H1 (cell line): ENCODE results near the gene DIAPH2. TPM values are rescaled to one million over a fixed set of nuclear protein-coding genes. Genes with fewer than 3 reads are reported as not detected.

Experiments
- CTCF ChIA-PET: fragments of 300-600 bp; sonication (Branson Sonifier 250); formaldehyde crosslinking; loops from one replicate; lab custom pipeline; 2021; ENCODE audit not compliant: partially characterized antibody; lab: Charles Lee
- POLR2A ChIA-PET: fragments of 300-600 bp; sonication (Branson Sonifier 250); formaldehyde crosslinking; loops from one replicate; lab custom pipeline; 2021; ENCODE audit warnings: inconsistent platforms; ENCODE audit not compliant: partially characterized antibody; lab: Charles Lee
- DNase-seq, 2 experiments: peaks; one replicate each; pipeline versions ENCODE4 v3.0.0 to v3.0.0-alpha.2; 2010 to 2022; ENCODE audit warnings: low spot score in 2 of 2, low read depth in 1 of 2, mixed read lengths in 1 of 2
- FAIRE-seq: peaks from 2 replicates; lab custom pipeline; 2011; peaks lifted over from hg19 to GRCh38; lab: Jason Lieb, UNC
- H2AFZ ChIP-seq: 2 replicates; pipeline ENCODE4 v1.8.1; 2012; ENCODE audit warnings: low read length, inconsistent platforms
- H2AK5ac ChIP-seq: 2 replicates; pipeline ENCODE4 v1.6.1; 2013; ENCODE audit warnings: low read depth, low read length
- H2BK120ac ChIP-seq: replicated peaks from 2 replicates; pipeline ENCODE3; 2013; ENCODE audit warnings: low read depth, low read length, inconsistent platforms
- H2BK12ac ChIP-seq: 2 replicates; pipeline ENCODE4 v1.6.1; 2013; ENCODE audit warnings: low read depth, low read length
- H2BK15ac ChIP-seq: 2 replicates; pipeline ENCODE4 v1.6.1; 2013; ENCODE audit warnings: low read length
- H2BK20ac ChIP-seq: 2 replicates; pipeline ENCODE4 v1.6.1; 2013; ENCODE audit warnings: low read length
- H2BK5ac ChIP-seq: 2 replicates; pipeline ENCODE4 v1.6.1; 2013; ENCODE audit warnings: low read depth, low read length
- H3K14ac ChIP-seq: 2 replicates; pipeline ENCODE4 v1.6.1; 2013; ENCODE audit warnings: inconsistent platforms; ENCODE audit not compliant: insufficient read length
- H3K18ac ChIP-seq: 2 replicates; pipeline ENCODE4 v1.6.1; 2013; ENCODE audit warnings: low read length; ENCODE audit errors: extremely low read depth
- H3K23ac ChIP-seq: 2 replicates; pipeline ENCODE4 v1.6.1; 2013; ENCODE audit warnings: inconsistent platforms; ENCODE audit not compliant: insufficient read length
- H3K23me2 ChIP-seq: 2 replicates; pipeline ENCODE4 v1.6.1; 2013; ENCODE audit warnings: low read depth, low read length
- H3K27ac ChIP-seq: 2 replicates; pipeline ENCODE4 v1.6.1; 2011; ENCODE audit warnings: low read depth, low read length, inconsistent platforms
- H3K27me3 ChIP-seq, 4 experiments: replicated peaks in 1 of 4; 1 replicate in 1 of 4; 2 replicates in 3 of 4; pipeline versions ENCODE4 v1.6.1 to v1.8.1; 2011 to 2013; ENCODE audit warnings: low read length in 3 of 4, mild to moderate bottlenecking in 3 of 4, inconsistent platforms in 2 of 4, mixed read lengths in 2 of 4, moderate library complexity in 1 of 4; ENCODE audit not compliant: control insufficient read depth in 3 of 4, insufficient read depth in 3 of 4; ENCODE audit errors: extremely low read depth in 1 of 4
- H3K36me3 ChIP-seq, 4 experiments: 2 replicates each; pipeline versions ENCODE4 v1.6.1 to v1.8.1; 2011 to 2013; ENCODE audit warnings: mild to moderate bottlenecking in 4 of 4, low read length in 3 of 4, moderate library complexity in 2 of 4, control low read depth in 1 of 4, inconsistent platforms in 1 of 4; ENCODE audit not compliant: insufficient read depth in 4 of 4, control insufficient read depth in 2 of 4
- H3K4ac ChIP-seq: replicated peaks from 2 replicates; pipeline ENCODE3; 2013; ENCODE audit warnings: low read length, low read depth, mixed read lengths, inconsistent platforms; ENCODE audit not compliant: insufficient read length
- H3K4me1 ChIP-seq, 4 experiments: replicated peaks in 1 of 4; 1 replicate in 1 of 4; 2 replicates in 3 of 4; pipeline versions ENCODE4 v1.6.1 to v1.8.1; 2011 to 2013; ENCODE audit warnings: low read length in 3 of 4, inconsistent platforms in 2 of 4, mixed read lengths in 1 of 4; ENCODE audit not compliant: insufficient read depth in 4 of 4, control insufficient read depth in 3 of 4
- H3K4me2 ChIP-seq, 2 experiments: 2 replicates each; pipeline versions ENCODE4 v1.6.1 to v1.8.1; 2011 to 2013; ENCODE audit warnings: low read depth in 2 of 2, low read length in 2 of 2, control low read depth in 1 of 2, inconsistent platforms in 1 of 2, mild to moderate bottlenecking in 1 of 2; ENCODE audit not compliant: insufficient read depth in 1 of 2
- H3K4me3 ChIP-seq, 4 experiments: fragments of 200-600, 300-600 bp in 1 of 4; sonication (generic), shearing (Covaris generic), sonication (Bioruptor Twin) in 1 of 4; 2 replicates each; pipeline versions ENCODE4 v1.5.1 to v1.8.1; 2011 to 2016; ENCODE audit warnings: low read length in 4 of 4, low read depth in 3 of 4, control low read depth in 2 of 4, inconsistent platforms in 2 of 4, mild to moderate bottlenecking in 2 of 4, mixed read lengths in 1 of 4, moderate library complexity in 1 of 4; ENCODE audit not compliant: insufficient read depth in 2 of 4; ENCODE audit errors: extremely low read depth in 1 of 4
- H3K56ac ChIP-seq: replicated peaks from 2 replicates; pipeline ENCODE3; 2013; ENCODE audit warnings: low read depth, mild to moderate bottlenecking, mixed read lengths, low read length, inconsistent platforms; ENCODE audit not compliant: insufficient read length
- H3K79me1 ChIP-seq: 2 replicates; pipeline ENCODE4 v1.6.1; 2013; ENCODE audit warnings: low read depth, low read length, control low read depth
- H3K79me2 ChIP-seq, 2 experiments: 2 replicates each; pipeline versions ENCODE4 v1.6.1 to v1.8.1; 2012 to 2013; ENCODE audit warnings: low read length in 2 of 2, mild to moderate bottlenecking in 2 of 2, inconsistent platforms in 1 of 2; ENCODE audit not compliant: insufficient read depth in 2 of 2, control insufficient read depth in 1 of 2
- H3K9ac ChIP-seq, 4 experiments: replicated peaks in 1 of 4; 1 replicate in 1 of 4; 2 replicates in 3 of 4; pipeline versions ENCODE4 v1.6.1 to v1.8.1; 2011 to 2013; ENCODE audit warnings: low read depth in 3 of 4, low read length in 3 of 4, control low read depth in 2 of 4, mild to moderate bottlenecking in 2 of 4, moderate library complexity in 2 of 4, inconsistent platforms in 1 of 4; ENCODE audit errors: extremely low read depth in 1 of 4
- H3K9me3 ChIP-seq, 2 experiments: 2 replicates each; pipeline versions ENCODE4 v1.6.1 to v1.8.1; 2012 to 2013; ENCODE audit warnings: mild to moderate bottlenecking in 2 of 2, moderate library complexity in 2 of 2, control low read depth in 1 of 2, inconsistent platforms in 1 of 2, low read depth in 1 of 2, low read length in 1 of 2, mixed read lengths in 1 of 2; ENCODE audit not compliant: insufficient read depth in 2 of 2
- H4K20me1 ChIP-seq, 2 experiments: replicated peaks in 1 of 2; 2 replicates each; pipeline versions ENCODE3 to v1.8.1; 2011 to 2013; ENCODE audit warnings: inconsistent platforms in 2 of 2, low read length in 2 of 2, mild to moderate bottlenecking in 1 of 2; ENCODE audit not compliant: insufficient read depth in 2 of 2, control insufficient read depth in 1 of 2
- H4K5ac ChIP-seq: 2 replicates; pipeline ENCODE4 v1.6.1; 2013; ENCODE audit warnings: low read length, low read depth, mixed read lengths, inconsistent platforms; ENCODE audit not compliant: insufficient read length
- H4K8ac ChIP-seq: 2 replicates; pipeline ENCODE4 v1.8.0; 2013; ENCODE audit warnings: mild to moderate bottlenecking, moderate library complexity, low read length, inconsistent platforms; ENCODE audit not compliant: insufficient read depth; ENCODE audit errors: extremely low read depth
- H4K91ac ChIP-seq: replicated peaks from 2 replicates; pipeline ENCODE3; 2013; ENCODE audit warnings: low read length, mixed read lengths, inconsistent platforms; ENCODE audit not compliant: insufficient read length
- CBX5 ChIP-seq: fragments of 300-800, 300-1000 bp; sonication (generic); IDR thresholded peaks from 2 replicates; pipeline ENCODE4 v1.7.1; 2016; ENCODE audit warnings: antibody characterized with exemption, low read length, low read depth
- CEBPB ChIP-seq: IDR thresholded peaks from 2 replicates; pipeline ENCODE4 v1.6.1; 2012; ENCODE audit warnings: low read depth, low read length
- CREB1 ChIP-seq: IDR thresholded peaks from 2 replicates; pipeline ENCODE4 v1.6.1; 2012; ENCODE audit warnings: inconsistent platforms
- CTBP2 ChIP-seq: IDR thresholded peaks from 2 replicates; pipeline ENCODE4 v1.7.0; 2011; ENCODE audit warnings: borderline replicate concordance, mild to moderate bottlenecking, moderate library complexity, mixed read lengths, low read length; ENCODE audit not compliant: insufficient read depth, insufficient read length
- EGR1 ChIP-seq: IDR thresholded peaks from 2 replicates; pipeline ENCODE4 v1.6.1; 2011; ENCODE audit warnings: low read depth, low read length, borderline replicate concordance
- EP300 ChIP-seq, 2 experiments: IDR thresholded peaks; 1 replicate in 1 of 2; 2 replicates in 1 of 2; pipeline ENCODE4 v1.6.1; 2011 to 2012; ENCODE audit warnings: low read depth in 2 of 2, low read length in 2 of 2, mild to moderate bottlenecking in 2 of 2, borderline replicate concordance in 1 of 2, inconsistent platforms in 1 of 2, moderate library complexity in 1 of 2
- EZH2 ChIP-seq: fragments of 200-600 bp; sonication (generic); IDR thresholded peaks from 2 replicates; pipeline ENCODE4 v1.7.1; 2012; ENCODE audit warnings: low read depth, mild to moderate bottlenecking, moderate library complexity, low read length, inconsistent platforms; ENCODE audit not compliant: severe bottlenecking
- GTF2F1 ChIP-seq: IDR thresholded peaks from 2 replicates; pipeline ENCODE4 v1.6.1; 2012; ENCODE audit warnings: low read depth, low read length, improper control_type of control experiment, borderline replicate concordance
- KDM1A ChIP-seq: fragments of 200-600, 300-600 bp; sonication (generic); IDR thresholded peaks from 2 replicates; pipeline ENCODE4 v1.7.1; 2016; ENCODE audit warnings: mild to moderate bottlenecking, low read length, borderline replicate concordance
- POLR2A ChIP-seq, 2 experiments: IDR thresholded peaks; 1 replicate in 1 of 2; 2 replicates in 1 of 2; pipeline ENCODE4 v1.6.1; 2011; ENCODE audit warnings: low read depth in 2 of 2, low read length in 2 of 2, mild to moderate bottlenecking in 2 of 2; ENCODE audit errors: control extremely low read depth in 1 of 2
- RAD21 ChIP-seq, 2 experiments: IDR thresholded peaks in 1 of 2; conservative IDR thresholded peaks in 1 of 2; 2 replicates each; pipeline ENCODE4 v1.6.1; 2011; ENCODE audit warnings: low read depth in 2 of 2, low read length in 2 of 2, improper control_type of control experiment in 1 of 2, inconsistent platforms in 1 of 2, mild to moderate bottlenecking in 1 of 2, moderate library complexity in 1 of 2
- RBBP5 ChIP-seq: IDR thresholded peaks from 2 replicates; pipeline ENCODE4 v1.7.1; 2012; ENCODE audit warnings: low read depth, mild to moderate bottlenecking, inconsistent platforms, low read length, moderate library complexity, borderline replicate concordance
- RXRA ChIP-seq: IDR thresholded peaks from 2 replicates; pipeline ENCODE4 v1.6.1; 2011; ENCODE audit warnings: low read depth, mild to moderate bottlenecking, low read length, moderate library complexity; ENCODE audit not compliant: insufficient read depth
- SRF ChIP-seq: IDR thresholded peaks from 2 replicates; pipeline ENCODE4 v1.6.1; 2011; ENCODE audit warnings: mild to moderate bottlenecking, low read depth, low read length, moderate library complexity
- TBP ChIP-seq: IDR thresholded peaks from 2 replicates; pipeline ENCODE4 v1.6.1; 2011; ENCODE audit warnings: low read depth, low read length, improper control_type of control experiment
- WGBS, 2 experiments: shearing (Covaris generic) in 1 of 2; methylation state at CpG; one replicate each; pipeline versions ENCODE4 v1.1.6 to v1.1.7; 2013 to 2015; ENCODE audit warnings: low lambda C conversion rate in 2 of 2, mixed read lengths in 2 of 2, inconsistent platforms in 1 of 2, low coverage in 1 of 2, missing lambda C conversion rate in 1 of 2; ENCODE audit not compliant: insufficient replicate concordance in 2 of 2, insufficient coverage in 1 of 2, insufficient read length in 1 of 2; ENCODE audit errors: extremely low coverage in 1 of 2, missing lambda C conversion rate in 1 of 2; 5-methylcytosine and 5-hydroxymethylcytosine counted together
- polyA plus RNA-seq, 7 experiments: library from polyadenylated mRNA; depleted of rRNA in 3 of 7; stranded (reverse) in 5 of 7; unstranded in 2 of 7; fragments of >200 nt in 5 of 7; fragments of 200-250 nt in 2 of 7; gene quantifications; 1 replicate in 5 of 7; 2 replicates in 1 of 7; 4 replicates in 1 of 7; pipeline versions ENCODE4 v1.2.1 to v1.2.3, GENCODE V29; 2011 to 2013; ENCODE audit warnings: missing spikeins in 2 of 7, mixed read lengths in 2 of 7
- total RNA-seq: library from RNA; stranded (reverse); fragmentation: NEBNext Ultra II Directional; extraction: Animal tissue kit (Norgen Biotek cat#: 25700); gene quantifications from 2 replicates; pipeline ENCODE4 v1.2.1, GENCODE V29; 2021

DIAPH2 gene
- total and polyA plus RNA-seq, 2 of the 8 experiments (the other 6 are each of a cell fraction or from before 2014, with no cell fraction given) = 4.4 to 24.3 TPM

DNA sequence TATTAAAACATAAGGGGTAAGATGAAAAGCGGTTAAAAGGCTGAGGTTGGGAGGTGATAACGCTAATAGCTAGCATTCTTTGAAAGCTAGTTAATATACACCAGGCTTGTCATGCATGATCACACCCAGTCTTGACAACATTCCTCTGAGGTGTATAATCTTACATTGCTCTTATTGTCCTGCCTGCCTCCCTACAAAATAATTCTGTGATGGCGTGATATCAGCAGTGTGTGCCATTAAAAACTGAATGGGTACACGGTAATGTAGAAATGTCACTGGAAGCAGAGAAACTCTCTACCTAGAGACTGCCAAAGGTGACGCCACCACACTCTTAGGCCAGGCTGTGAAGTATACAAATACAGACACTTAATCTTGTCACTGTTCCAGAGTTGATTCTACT is 68.1 kb downstream of the DIAPH2 start:
- no peaks in the 10 kb centered on the region for H4K20me1 ChIP-seq
- FAIRE-seq = no peak
- CTCF ChIA-PET = no interaction called here
- no peak overlapping the region for H3K23ac ChIP-seq
- no peaks in the 10 kb centered on the region for H3K4me1 ChIP-seq
- no peak overlapping the region for H3K4me2 ChIP-seq
- H2BK120ac ChIP-seq = no peak overlapping the region
- no peaks in the 10 kb centered on the region for H3K79me1 ChIP-seq
- no peaks in the 10 kb centered on the region for H3K9me3 ChIP-seq
- no peak overlapping the region for H3K4ac ChIP-seq
- H3K27me3 ChIP-seq = no peaks in the 10 kb centered on the region
- H3K14ac ChIP-seq = no peak overlapping the region
- POLR2A ChIA-PET = no interaction called here
- H3K79me2 ChIP-seq = no peaks in the 10 kb centered on the region
- H2AK5ac ChIP-seq = no peak overlapping the region
- H3K27ac ChIP-seq = no peak overlapping the region
- H2BK5ac ChIP-seq = no peak overlapping the region
- H2BK20ac ChIP-seq = no peak overlapping the region
- H3K18ac ChIP-seq = no peak overlapping the region
- no peak overlapping the region for H4K91ac ChIP-seq
- H4K8ac ChIP-seq = no peak overlapping the region
- no peak overlapping the region for H2BK15ac ChIP-seq
- DNase-seq = no peak
- H3K9ac ChIP-seq = no peak overlapping the region
- H3K23me2 ChIP-seq = no peaks in the 10 kb centered on the region
- H3K36me3 ChIP-seq = no peaks in the 10 kb centered on the region
- 86% methylated on average over 4 of the region's 5 CpGs; no CpG with 5 or more reads in 1 of the 2 experiments for WGBS, 2 experiments
- H2BK12ac ChIP-seq = no peak overlapping the region
- H3K56ac ChIP-seq = no peak overlapping the region
- H2AFZ ChIP-seq = no peak overlapping the region
- H4K5ac ChIP-seq = no peak overlapping the region
- no peak overlapping the region for H3K4me3 ChIP-seq
- no peak for TF ChIP-seq EZH2
- TF ChIP-seq EGR1 = no peak
- TF ChIP-seq CBX5 = no peak
- no peak for TF ChIP-seq CEBPB
- TF ChIP-seq SRF = no peak
- TF ChIP-seq POLR2A (IDR thresholded peaks at IDR 0.05; ENCODE audit: control extremely low read depth in 1 of 2, low read depth in 2 of 2, low read length in 2 of 2) = no peak
- TF ChIP-seq CTBP2 = no peak
- no peak for TF ChIP-seq EP300 (IDR thresholded peaks at IDR 0.05; ENCODE audit: borderline replicate concordance in 1 of 2, low read depth in 2 of 2, low read length in 2 of 2)
- no peak for TF ChIP-seq RAD21 (IDR thresholded peaks at IDR 0.05 in 1 of 2, conservative IDR thresholded peaks at IDR 0.05 in 1 of 2; ENCODE audit: low read depth in 2 of 2, low read length in 2 of 2)
- TF ChIP-seq RXRA = no peak
- no peak for TF ChIP-seq GTF2F1
- no peak for TF ChIP-seq RBBP5
- TF ChIP-seq CREB1 = no peak
- TF ChIP-seq TBP = no peak
- TF ChIP-seq KDM1A = no peak
